NCI-H510A (cell line): Measurements from ENCODE around the gene SP4.

Source experiments
- DNase-seq: peaks from one replicate; lab custom pipeline; 2025; lab: John Stamatoyannopoulos, UW

Gene SP4

GRCh38 chr7:21443149-21443841 is 15.4 kb downstream of the SP4 start:
- DNase-seq, result no peak

GRCh38 chr7:21448974-21449373 is 21.1 kb downstream of the SP4 start:
- no peak for DNase-seq

- DNase-seq, result no peak
Measured at GRCh38 chr7:21450076-21450475, 22.2 kb downstream of the SP4 start.

- no peak for DNase-seq
Measured at GRCh38 chr7:21450941-21451340, 23.1 kb downstream of the SP4 start.

- no peak for DNase-seq
Measured at GRCh38 chr7:21454182-21454581, 26.3 kb downstream of the SP4 start.

GRCh38 chr7:21454906-21455305 is 27.0 kb downstream of the SP4 start:
- no peak for DNase-seq

- DNase-seq, result no peak
Measured at GRCh38 chr7:21461282-21461681, 33.4 kb downstream of the SP4 start.

GRCh38 chr7:21462081-21462480 is 34.2 kb downstream of the SP4 start:
- DNase-seq, result no peak

- no peak for DNase-seq
Measured at GRCh38 chr7:21463524-21463923, 35.6 kb downstream of the SP4 start.

GRCh38 chr7:21468969-21469368 is 41.1 kb downstream of the SP4 start:
- no peak for DNase-seq

GRCh38 chr7:21469894-21470293 is 42.0 kb downstream of the SP4 start:
- DNase-seq, result no peak

GRCh38 chr7:21472029-21472428 is 44.1 kb downstream of the SP4 start:
- DNase-seq, result no peak

- DNase-seq, result no peak
Measured at GRCh38 chr7:21476429-21476828, 48.5 kb downstream of the SP4 start.

GRCh38 chr7:21480693-21481403 is 53.0 kb downstream of the SP4 start:
- DNase-seq, result no peak

- no peak for DNase-seq
Measured at GRCh38 chr7:21486511-21486910, 58.6 kb downstream of the SP4 start.

GRCh38 chr7:21495731-21496130 is 67.8 kb downstream of the SP4 start:
- DNase-seq, result no peak

- no peak for DNase-seq
Measured at GRCh38 chr7:21497072-21497471, 69.2 kb downstream of the SP4 start.

GRCh38 chr7:21500117-21500832 is 72.4 kb downstream of the SP4 start:
- no peak for DNase-seq

- peak; percentile 33 for DNase-seq
Measured at GRCh38 chr7:21504021-21504420, 76.1 kb downstream of the SP4 start.

- DNase-seq, result no peak
Measured at GRCh38 chr7:21507627-21508343, 79.9 kb downstream of the SP4 start.

- DNase-seq, result no peak
Measured at GRCh38 chr7:21508538-21508937, 80.7 kb downstream of the SP4 start.

- no peak for DNase-seq
Measured at GRCh38 chr7:21514062-21514461, 86.2 kb downstream of the SP4 start.
